Caco-2 (cell line): ENCODE results near the gene SBF2. TPM values are rescaled to one million over a fixed set of nuclear protein-coding genes. Genes with fewer than 3 reads are reported as not detected.

Source experiments
- BruUV-seq: library from RNA; stranded (reverse); fragments of 400-500 nt; replicated peaks from 2 replicates; lab custom pipeline; 2021; lab: Mats Ljungman, UMichigan
- CTCF ChIA-PET: fragments of 300-600 bp; sonication (Branson Sonifier 250); formaldehyde crosslinking; loops from one replicate; lab custom pipeline; 2022; ENCODE audit warnings: antibody characterized with exemption; lab: Charles Lee
- POLR2A ChIA-PET: fragments of 300-600 bp; sonication (Branson Sonifier 250); formaldehyde crosslinking; loops from one replicate; lab custom pipeline; 2022; ENCODE audit warnings: antibody characterized with exemption; lab: Charles Lee
- DNase-seq, 2 experiments: peaks; one replicate each; pipeline versions ENCODE4 v3.0.0 to v3.0.0-alpha.2; 2020 to 2022
- H3K27me3 ChIP-seq: replicated peaks from 2 replicates; pipeline ENCODE4 v1.6.0; 2011; ENCODE audit warnings: low read length; ENCODE audit not compliant: control insufficient read depth, insufficient read depth
- H3K36me3 ChIP-seq: 2 replicates; pipeline ENCODE4 v1.5.1; 2011; ENCODE audit warnings: low read length; ENCODE audit not compliant: control insufficient read depth, insufficient read depth
- H3K4me1 ChIP-seq: fragments of 250-450 bp; sonication (Bioruptor Pico); 2 replicates; pipeline ENCODE4 v1.5.1; 2020; ENCODE audit warnings: mild to moderate bottlenecking
- H3K4me3 ChIP-seq: 2 replicates; pipeline ENCODE4 v1.5.1; 2011; ENCODE audit warnings: low read depth, mild to moderate bottlenecking, control low read depth, low read length
- H3K9me3 ChIP-seq: fragments of 250-450 bp; sonication (Bioruptor Pico); 2 replicates; pipeline ENCODE4 v1.5.1; 2020; ENCODE audit warnings: mild to moderate bottlenecking, moderate library complexity
- H3K27ac Mint-ChIP-seq: one replicate; pipeline ENCODE4 v1.8.0; 2022; ENCODE audit warnings: mixed read lengths; ENCODE audit not compliant: unreplicated experiment
- H3K27me3 Mint-ChIP-seq: one replicate; pipeline ENCODE4 v1.8.0; 2022; ENCODE audit warnings: mixed read lengths; ENCODE audit not compliant: insufficient read depth, unreplicated experiment
- H3K36me3 Mint-ChIP-seq: one replicate; pipeline ENCODE4 v1.8.0; 2022; ENCODE audit warnings: mild to moderate bottlenecking, mixed read lengths; ENCODE audit not compliant: insufficient read depth, unreplicated experiment
- H3K4me1 Mint-ChIP-seq: one replicate; pipeline ENCODE4 v1.8.0; 2022; ENCODE audit warnings: low read depth, mixed read lengths; ENCODE audit not compliant: unreplicated experiment
- H3K4me3 Mint-ChIP-seq: one replicate; pipeline ENCODE4 v1.8.0; 2022; ENCODE audit warnings: mild to moderate bottlenecking, moderate library complexity, mixed read lengths; ENCODE audit not compliant: unreplicated experiment
- H3K9me3 Mint-ChIP-seq: one replicate; pipeline ENCODE4 v1.8.0; 2022; ENCODE audit warnings: mixed read lengths; ENCODE audit not compliant: unreplicated experiment
- intact Hi-C: fragments of 100-400 bp; cut with micrococcal nuclease; formaldehyde crosslinking; loops from one replicate; pipeline ENCODE4 v1.10.0; 2022; ENCODE audit not compliant: unreplicated experiment
- total RNA-seq: library from RNA; stranded (reverse); gene quantifications from 2 replicates; pipeline ENCODE4 v1.2.3, GENCODE V29; 2022
- TF ChIP-seq, protein P1 (sequence below), 2 experiments: fragments of 200-600 bp in 1 of 2; IDR thresholded peaks; 1 replicate in 1 of 2; 2 replicates in 1 of 2; pipeline versions ENCODE4 v1.5.1 to v1.8.0; 2011 to 2022; ENCODE audit warnings: antibody characterized with exemption in 1 of 2, control low read depth in 1 of 2, inconsistent platforms in 1 of 2, low read depth in 1 of 2, low read length in 1 of 2, mild to moderate bottlenecking in 1 of 2, moderate library complexity in 1 of 2; ENCODE audit not compliant: insufficient read depth in 1 of 2, severe bottlenecking in 1 of 2, unreplicated experiment in 1 of 2

The SBF2 gene
- total RNA-seq, 1 experiment from 2014 or later, result 72.2 TPM

GRCh38 chr11:9853929-9854552 is 440.0 kb downstream of the SBF2 start:
- Mint-ChIP-seq H3K4me1 (peaks cover 32% of the 10 kb centered on the region), H3K27me3 (no peaks in the 10 kb centered on the region), H3K4me3 (no peak overlapping the region), H3K36me3 (peaks cover 31% of the 10 kb centered on the region), H3K9me3 (no peaks in the 10 kb centered on the region), H3K27ac (no peak overlapping the region)
- H3K27me3 ChIP-seq, result no peaks in the 10 kb centered on the region
- CTCF ChIA-PET, result interaction anchor here (0.5 kb wide), 1 partner anchor 79 kb away, joined by 3 read pairs; no protein-coding TSS in a partner anchor
- peaks cover 44% of the 10 kb centered on the region for H3K4me1 ChIP-seq
- intact Hi-C loops, result no loop called here
- no peak overlapping the region for H3K4me3 ChIP-seq
- peaks cover 2% of the 10 kb centered on the region for H3K36me3 ChIP-seq
- TF ChIP-seq, protein P1, sequence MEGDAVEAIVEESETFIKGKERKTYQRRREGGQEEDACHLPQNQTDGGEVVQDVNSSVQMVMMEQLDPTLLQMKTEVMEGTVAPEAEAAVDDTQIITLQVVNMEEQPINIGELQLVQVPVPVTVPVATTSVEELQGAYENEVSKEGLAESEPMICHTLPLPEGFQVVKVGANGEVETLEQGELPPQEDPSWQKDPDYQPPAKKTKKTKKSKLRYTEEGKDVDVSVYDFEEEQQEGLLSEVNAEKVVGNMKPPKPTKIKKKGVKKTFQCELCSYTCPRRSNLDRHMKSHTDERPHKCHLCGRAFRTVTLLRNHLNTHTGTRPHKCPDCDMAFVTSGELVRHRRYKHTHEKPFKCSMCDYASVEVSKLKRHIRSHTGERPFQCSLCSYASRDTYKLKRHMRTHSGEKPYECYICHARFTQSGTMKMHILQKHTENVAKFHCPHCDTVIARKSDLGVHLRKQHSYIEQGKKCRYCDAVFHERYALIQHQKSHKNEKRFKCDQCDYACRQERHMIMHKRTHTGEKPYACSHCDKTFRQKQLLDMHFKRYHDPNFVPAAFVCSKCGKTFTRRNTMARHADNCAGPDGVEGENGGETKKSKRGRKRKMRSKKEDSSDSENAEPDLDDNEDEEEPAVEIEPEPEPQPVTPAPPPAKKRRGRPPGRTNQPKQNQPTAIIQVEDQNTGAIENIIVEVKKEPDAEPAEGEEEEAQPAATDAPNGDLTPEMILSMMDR (IDR thresholded peaks at IDR 0.05; ENCODE audit: insufficient read depth in 1 of 2, low read depth in 1 of 2, low read length in 1 of 2, severe bottlenecking in 1 of 2, unreplicated experiment in 1 of 2), result no peak
- H3K9me3 ChIP-seq, result no peaks in the 10 kb centered on the region
- DNase-seq, result no peak
- POLR2A ChIA-PET, result no interaction called here
- BruUV-seq, result no TSS peak

DNA sequence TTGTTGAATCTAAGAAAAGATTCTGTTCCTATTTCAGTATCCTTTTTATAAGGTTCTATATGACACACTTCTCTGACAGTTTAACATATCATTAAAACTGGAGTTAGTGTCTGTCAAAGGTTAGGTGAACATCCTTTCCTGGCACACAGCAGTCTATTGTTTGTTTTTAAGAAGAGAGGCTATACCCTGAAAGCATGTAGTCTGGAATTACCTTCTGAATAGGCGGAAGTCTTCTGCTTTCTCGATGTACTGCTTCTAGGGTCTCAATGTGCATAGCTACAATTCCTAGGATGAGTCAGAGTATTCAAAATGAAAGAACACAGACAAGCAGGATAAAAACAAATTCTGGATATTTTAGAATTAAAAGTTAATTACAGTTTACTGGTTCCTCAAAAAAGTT is 441.6 kb downstream of the SBF2 start:
- Mint-ChIP-seq H3K36me3 (peaks cover 41% of the 10 kb centered on the region), H3K27ac (no peak overlapping the region), H3K4me3 (no peak overlapping the region), H3K4me1 (peaks cover 29% of the 10 kb centered on the region), H3K9me3 (no peaks in the 10 kb centered on the region), H3K27me3 (no peaks in the 10 kb centered on the region)
- peaks cover 29% of the 10 kb centered on the region for H3K4me1 ChIP-seq
- peaks cover 2% of the 10 kb centered on the region for H3K36me3 ChIP-seq
- intact Hi-C loops, result no loop called here
- ChIA-PET CTCF (no interaction called here), POLR2A (no interaction called here)
- H3K27me3 ChIP-seq, result no peaks in the 10 kb centered on the region
- no peak for DNase-seq
- BruUV-seq, result no TSS peak
- no peak overlapping the region for H3K4me3 ChIP-seq
- no peaks in the 10 kb centered on the region for H3K9me3 ChIP-seq
- TF ChIP-seq, protein P1 (IDR thresholded peaks at IDR 0.05; ENCODE audit: insufficient read depth in 1 of 2, low read depth in 1 of 2, low read length in 1 of 2, severe bottlenecking in 1 of 2, unreplicated experiment in 1 of 2), result no peak

DNA sequence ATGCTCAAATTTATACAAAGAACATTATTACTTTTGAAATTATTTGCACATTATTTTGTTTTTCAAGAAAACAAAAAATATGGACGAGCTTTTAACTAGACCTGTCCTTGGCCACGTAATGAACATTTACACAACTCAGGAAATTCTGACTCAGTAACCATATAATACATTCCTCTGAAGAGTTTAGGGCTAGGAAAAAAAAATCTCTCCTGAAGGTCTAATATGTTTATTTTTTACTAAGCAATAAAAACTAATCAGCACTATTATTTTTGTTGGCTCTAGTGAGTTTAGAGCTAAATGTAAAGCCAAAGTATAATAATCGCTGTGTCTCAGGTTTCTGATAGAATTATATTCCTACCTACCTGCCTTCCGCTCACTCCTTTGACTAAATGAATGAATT is 442.7 kb downstream of the SBF2 start:
- TF ChIP-seq, protein P1 (IDR thresholded peaks at IDR 0.05; ENCODE audit: insufficient read depth in 1 of 2, low read depth in 1 of 2, low read length in 1 of 2, severe bottlenecking in 1 of 2, unreplicated experiment in 1 of 2), result no peak
- no peak overlapping the region for H3K27ac Mint-ChIP-seq

More for the DNA sequence above, 442.7 kb downstream of the SBF2 start:
- ChIA-PET CTCF (no interaction called here), POLR2A (no interaction called here)
- Histone ChIP-seq H3K9me3 (no peaks in the 10 kb centered on the region), H3K36me3 (peaks cover 1% of the 10 kb centered on the region), H3K4me1 (peaks cover 19% of the 10 kb centered on the region), H3K27me3 (no peaks in the 10 kb centered on the region), H3K4me3 (no peak overlapping the region)
- DNase-seq, result no peak
- Mint-ChIP-seq H3K4me3 (no peak overlapping the region), H3K36me3 (peaks cover 49% of the 10 kb centered on the region), H3K4me1 (peaks cover 29% of the 10 kb centered on the region), H3K27me3 (no peaks in the 10 kb centered on the region), H3K9me3 (no peaks in the 10 kb centered on the region)
- BruUV-seq, result no TSS peak
- intact Hi-C loops, result no loop called here
